NOMO-1 treated with DMSO at 0.1 percent for 48 hours (cell line): ENCODE data around the gene TTC39B.

ENCODE experiments used
- DNase-seq: peaks from one replicate; lab custom pipeline; 2025; ENCODE audit not compliant: unreplicated experiment; lab: John Stamatoyannopoulos, UW

The TTC39B gene

GRCh38 chr9:15182101-15182551 is 124.9 kb downstream of the TTC39B start:
- DNase-seq = no peak

DNA sequence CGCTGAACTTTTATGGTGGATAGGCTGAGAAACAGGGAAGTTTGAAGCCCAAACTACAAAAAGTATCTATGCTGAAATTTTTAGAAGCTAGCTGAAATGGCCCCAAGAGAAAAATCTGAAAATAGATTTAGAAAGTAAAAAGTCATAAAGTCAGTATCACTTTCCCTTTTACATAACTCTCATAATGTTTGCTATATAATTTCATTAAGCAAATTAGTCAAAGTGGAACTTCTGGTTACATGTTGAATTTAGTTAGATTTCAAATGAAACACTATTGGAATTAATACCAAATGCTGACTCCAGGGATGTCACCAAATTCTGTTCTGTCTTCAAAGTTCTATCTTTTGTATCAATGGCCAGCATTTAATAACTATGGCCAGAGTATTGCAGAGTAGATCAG is 126.9 kb downstream of the TTC39B start:
- no peak for DNase-seq

DNA sequence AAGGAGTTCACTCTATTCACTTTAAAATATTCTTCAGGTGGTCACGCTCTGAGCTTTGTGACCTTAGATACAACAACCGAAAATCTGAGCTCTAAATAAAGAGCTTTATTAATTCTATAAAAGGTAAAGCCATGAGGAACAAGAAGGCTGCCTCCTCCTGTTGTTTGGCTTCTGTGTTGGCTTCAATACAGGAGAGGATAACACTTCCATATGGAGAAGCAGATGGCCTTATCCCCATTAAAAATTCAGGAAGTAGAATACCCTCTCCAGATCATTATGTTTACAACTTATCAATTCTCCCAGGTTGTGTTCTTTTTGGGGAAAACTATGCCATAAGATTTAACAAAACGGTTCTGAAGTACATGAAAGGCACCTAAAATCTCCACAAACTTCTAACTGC is 128.4 kb downstream of the TTC39B start:
- DNase-seq = no peak

GRCh38 chr9:15176836-15177235 is 130.2 kb downstream of the TTC39B start:
- DNase-seq = no peak

- DNase-seq = no peak
Measured at GRCh38 chr9:15163931-15164330, 143.1 kb downstream of the TTC39B start.

DNA sequence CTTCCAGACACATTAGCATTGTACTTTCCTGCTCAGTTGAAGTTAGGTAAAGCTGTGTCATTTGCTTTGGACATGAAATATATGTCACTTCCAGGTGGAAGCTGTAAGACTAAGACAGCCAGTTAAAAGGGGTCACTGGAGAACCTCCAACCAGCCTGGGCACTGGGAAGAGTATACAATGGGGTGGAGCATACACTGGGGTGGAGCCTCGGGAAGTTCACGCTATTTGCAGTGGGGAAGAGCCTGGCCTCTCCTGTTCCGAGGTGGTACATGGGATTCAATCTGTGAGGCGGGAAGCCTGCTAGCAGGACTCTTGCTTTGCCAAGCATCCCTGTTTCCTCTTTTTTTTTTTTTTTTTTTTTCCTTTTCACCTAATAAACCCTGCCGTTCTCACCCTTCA is 145.3 kb downstream of the TTC39B start:
- no peak for DNase-seq

DNA sequence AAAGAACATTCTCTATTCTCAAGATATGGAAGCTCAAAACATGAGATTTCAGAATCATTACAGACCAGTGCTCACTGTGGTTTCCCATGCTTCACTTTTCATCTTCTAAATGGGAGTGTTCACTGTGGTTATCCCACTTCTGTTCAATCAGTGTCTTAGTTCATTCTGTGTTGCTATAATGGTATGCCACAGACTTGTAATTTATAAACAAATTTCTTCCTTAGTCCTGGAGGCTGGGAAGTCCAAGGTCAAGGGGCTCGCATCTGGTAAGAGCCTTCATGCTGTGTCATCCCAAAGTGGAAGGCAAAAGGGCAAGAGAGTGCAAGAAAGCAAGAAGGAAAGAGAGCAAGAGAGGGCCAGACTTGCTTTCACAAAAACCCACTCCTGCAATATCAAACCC is 146.3 kb downstream of the TTC39B start:
- no peak for DNase-seq

DNA sequence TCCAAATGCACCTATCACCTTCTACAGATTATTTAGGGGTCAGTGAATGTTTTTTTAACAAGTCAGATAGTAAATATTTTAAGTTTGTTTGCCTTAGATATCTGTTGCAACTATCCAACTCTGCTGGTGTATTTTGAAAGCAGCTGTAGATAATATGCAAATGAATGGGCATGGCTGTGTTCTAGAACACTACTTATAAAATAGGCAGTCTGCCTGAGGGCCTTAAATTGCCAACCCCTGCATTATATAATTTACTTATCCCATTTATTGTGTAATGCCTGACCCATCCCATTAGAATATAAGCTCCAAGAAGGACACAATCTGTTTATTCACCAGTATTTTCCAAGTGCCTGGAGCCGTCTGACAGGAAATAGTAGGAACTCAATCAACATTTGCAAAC is 149.0 kb downstream of the TTC39B start:
- no peak for DNase-seq

GRCh38 chr9:15157381-15157780 is 149.6 kb downstream of the TTC39B start:
- no peak for DNase-seq

GRCh38 chr9:15156241-15156640 is 150.8 kb downstream of the TTC39B start:
- no peak for DNase-seq

DNA sequence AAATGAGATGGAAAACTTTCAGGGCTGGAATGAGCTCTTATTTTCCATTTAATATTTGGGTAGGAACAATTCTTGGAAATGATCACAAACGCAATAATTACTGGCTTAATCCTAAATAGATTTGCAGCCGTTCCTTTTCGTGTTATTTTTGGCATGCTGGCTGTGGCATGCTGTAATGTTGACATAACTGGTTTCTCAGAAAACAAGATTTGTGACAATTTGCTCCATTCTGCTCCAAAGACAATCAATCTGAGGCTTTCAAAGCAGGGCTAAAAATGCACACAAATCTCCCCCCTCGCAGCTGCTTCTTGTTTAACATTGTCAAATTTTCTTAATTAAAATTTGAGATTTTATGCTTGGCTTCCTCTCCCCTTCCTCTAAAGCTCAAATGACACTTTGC is 151.2 kb downstream of the TTC39B start:
- no peak for DNase-seq

DNA sequence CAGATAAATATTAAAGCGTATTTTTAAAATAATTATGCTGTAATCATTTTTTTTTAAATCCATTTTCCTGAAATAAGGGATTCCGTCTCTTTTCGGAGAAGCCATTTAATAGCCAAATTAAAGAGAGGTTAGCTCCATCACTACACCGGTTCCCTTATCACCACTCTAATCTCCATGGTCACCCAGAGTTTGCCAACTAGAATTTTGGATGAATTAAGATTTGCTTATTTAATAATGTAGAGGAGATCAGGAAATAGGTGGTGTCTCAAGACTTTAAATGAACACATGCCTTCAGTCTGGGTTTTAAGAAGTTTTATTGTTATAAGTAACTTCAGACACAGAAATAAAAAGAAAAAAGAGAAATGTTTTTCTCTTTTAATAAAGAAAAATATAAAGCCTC is 151.7 kb downstream of the TTC39B start:
- DNase-seq = no peak

GRCh38 chr9:15154677-15155076 is 152.3 kb downstream of the TTC39B start:
- DNase-seq = no peak

- no peak for DNase-seq
Measured at GRCh38 chr9:15153961-15154360, 153.1 kb downstream of the TTC39B start.

DNA sequence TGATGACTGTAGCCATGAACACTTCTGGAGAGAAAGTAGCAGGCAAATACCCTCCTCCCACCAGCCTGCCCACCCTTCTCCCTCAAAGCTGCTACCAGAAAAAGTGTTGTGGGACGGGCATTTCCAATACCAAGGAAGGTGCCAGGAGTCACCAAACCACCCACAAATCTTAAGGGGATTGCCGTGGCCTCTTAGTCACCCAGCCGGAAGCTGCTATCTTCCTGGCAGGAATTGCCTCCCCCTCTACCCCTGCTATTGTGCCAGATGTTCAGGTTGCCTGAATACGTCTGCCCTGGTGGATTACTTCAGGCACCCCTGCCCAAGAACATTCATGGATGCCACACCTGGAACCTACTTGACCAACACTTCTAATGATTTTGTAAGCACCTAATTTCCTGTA is 156.1 kb downstream of the TTC39B start:
- DNase-seq = no peak

DNA sequence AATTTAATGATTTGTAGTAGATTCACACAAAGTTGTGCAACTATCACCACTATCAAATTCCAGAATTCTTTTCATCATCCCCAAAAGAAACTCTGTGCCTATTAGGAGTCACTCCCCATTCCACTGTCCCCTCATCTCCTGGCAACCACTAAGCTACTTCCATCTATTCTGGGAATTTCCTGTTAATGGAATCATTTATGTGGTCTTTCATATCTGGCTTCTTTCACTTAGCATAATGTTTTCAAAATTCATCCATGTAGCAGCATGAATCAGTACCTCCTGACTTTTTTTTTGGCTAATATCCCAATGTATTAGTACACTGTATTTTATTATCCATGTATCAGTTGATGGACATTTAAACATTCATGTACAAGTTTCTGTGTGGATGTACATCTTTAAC is 157.6 kb downstream of the TTC39B start:
- DNase-seq = no peak

GRCh38 chr9:15146268-15146700 is 160.7 kb downstream of the TTC39B start:
- DNase-seq = peak; percentile 23

GRCh38 chr9:15144622-15145061 is 162.4 kb downstream of the TTC39B start:
- no peak for DNase-seq

GRCh38 chr9:15142878-15143534 is 164.0 kb downstream of the TTC39B start:
- no peak for DNase-seq

GRCh38 chr9:15140051-15140450 is 167.0 kb downstream of the TTC39B start:
- no peak for DNase-seq

DNA sequence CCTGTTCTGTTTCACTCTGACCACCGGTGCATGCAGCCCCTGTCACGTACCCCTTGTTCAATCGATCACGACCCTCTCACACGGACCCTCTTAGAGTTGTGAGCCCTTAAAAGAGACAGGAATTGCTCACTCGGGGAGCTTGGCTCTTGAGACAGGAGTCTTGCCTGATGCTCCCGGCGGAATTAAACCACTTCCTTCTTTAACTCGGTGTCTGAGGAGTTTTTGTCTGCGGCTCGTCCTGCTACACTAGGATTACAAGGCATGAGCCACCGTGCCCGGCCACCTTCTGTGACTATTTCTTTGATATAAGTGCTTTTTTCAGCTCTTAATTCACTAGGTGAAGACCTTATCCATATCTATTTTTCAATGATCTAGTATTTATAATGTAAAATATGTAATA is 167.5 kb downstream of the TTC39B start:
- no peak for DNase-seq

DNA sequence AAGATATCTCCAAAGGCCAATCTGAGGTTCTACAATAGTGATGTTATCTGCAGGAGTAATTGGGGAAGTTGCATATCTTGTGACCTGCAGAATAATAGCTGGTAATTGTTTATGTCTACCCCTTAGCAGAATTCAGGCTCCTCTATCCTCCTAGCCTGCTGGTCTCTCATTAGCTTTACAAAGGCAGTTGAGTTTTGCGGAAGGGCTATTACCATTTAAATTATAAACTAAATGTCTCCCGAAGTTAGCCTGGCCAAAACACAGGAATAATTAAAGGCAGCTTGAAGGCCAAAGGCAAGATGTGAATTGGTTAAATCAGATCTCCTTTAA is 168.7 kb downstream of the TTC39B start:
- DNase-seq = no peak

- DNase-seq = no peak
Measured at GRCh38 chr9:15137658-15138356, 169.2 kb downstream of the TTC39B start.
